Urinary bladder (tissue), 4 donors: ENCODE measurements around the gene SORCS2. TPM values are rescaled to one million over a fixed set of nuclear protein-coding genes. Genes with fewer than 3 reads are reported as not detected.

Source experiments
- DNase-seq: peaks from one replicate; pipeline ENCODE4 v3.0.0-alpha.2; 2015; ENCODE audit errors: extremely low spot score
- H3K27ac ChIP-seq: one replicate; pipeline ENCODE4 v1.5.1; 2013; ENCODE audit warnings: low read depth, mild to moderate bottlenecking, moderate library complexity
- H3K36me3 ChIP-seq: one replicate; pipeline ENCODE4 v1.6.1; 2013; ENCODE audit warnings: mild to moderate bottlenecking, moderate library complexity; ENCODE audit not compliant: insufficient read depth
- H3K4me1 ChIP-seq: one replicate; pipeline ENCODE4 v1.6.1; 2013; ENCODE audit warnings: mild to moderate bottlenecking, moderate library complexity; ENCODE audit not compliant: insufficient read depth
- H3K4me3 ChIP-seq: one replicate; pipeline ENCODE4 v1.5.1; 2013; ENCODE audit warnings: low read depth, low read length
- WGBS: extraction: QIAGEN DNeasy Blood & Tissue Kit; methylation state at CpG from one replicate; pipeline ENCODE4 v1.1.7; 2013; 5-methylcytosine and 5-hydroxymethylcytosine counted together
- polyA plus RNA-seq: library from polyadenylated mRNA; stranded (reverse); fragments of 200-250 nt; gene quantifications from one replicate; pipeline ENCODE4 v1.2.3, GENCODE V29; 2013
- total RNA-seq: library from RNA; depleted of rRNA; stranded (reverse); fragments of >200 nt; gene quantifications from one replicate; pipeline ENCODE4 v1.2.3, GENCODE V29; 2014
- donor health status: healthy with polysubstance abuse.
- donor health status: healthy.

SORCS2 gene
- total and polyA plus RNA-seq, 2 donors = 5.3 to 10.8 TPM

GRCh38 chr4:7618361-7618760 lies 426.0 kb downstream of the SORCS2 start:
- H3K27ac ChIP-seq = no peak overlapping the region
- no peak overlapping the region for H3K4me3 ChIP-seq
- no peaks in the 10 kb centered on the region for H3K36me3 ChIP-seq
- WGBS = 85% methylated on average over 9 of the region's 9 CpGs
- DNase-seq = no peak
- no peaks in the 10 kb centered on the region for H3K4me1 ChIP-seq

- no peaks in the 10 kb centered on the region for H3K4me1 ChIP-seq
- H3K4me3 ChIP-seq = no peak overlapping the region
- no peak for DNase-seq
- 80% methylated on average over 16 of the region's 16 CpGs for WGBS
- no peaks in the 10 kb centered on the region for H3K36me3 ChIP-seq
- no peak overlapping the region for H3K27ac ChIP-seq
These were observed 427.9 kb downstream of the SORCS2 start for GRCh38 chr4:7620086-7620813.

GRCh38 chr4:7620814-7621176 lies 428.5 kb downstream of the SORCS2 start:
- no peak for DNase-seq
- H3K4me3 ChIP-seq = no peak overlapping the region
- 85% methylated on average over 10 of the region's 10 CpGs for WGBS
- H3K4me1 ChIP-seq = no peaks in the 10 kb centered on the region
- H3K27ac ChIP-seq = no peak overlapping the region
- H3K36me3 ChIP-seq = no peaks in the 10 kb centered on the region

- Histone ChIP-seq H3K27ac (no peak overlapping the region), H3K36me3 (no peaks in the 10 kb centered on the region), H3K4me1 (no peaks in the 10 kb centered on the region), H3K4me3 (no peak overlapping the region)
- WGBS = 82% methylated on average over 11 of the region's 11 CpGs
- DNase-seq = no peak
These were observed 429.1 kb downstream of the SORCS2 start for GRCh38 chr4:7621252-7622035.

GRCh38 chr4:7622371-7622770 lies 430.0 kb downstream of the SORCS2 start:
- no peak for DNase-seq
- Histone ChIP-seq H3K27ac (no peak overlapping the region), H3K4me1 (no peaks in the 10 kb centered on the region), H3K36me3 (no peaks in the 10 kb centered on the region), H3K4me3 (no peak overlapping the region)
- WGBS = 92% methylated on average over 9 of the region's 9 CpGs

GRCh38 chr4:7623468-7623867 lies 431.1 kb downstream of the SORCS2 start:
- no peaks in the 10 kb centered on the region for H3K4me1 ChIP-seq
- DNase-seq = no peak
- WGBS = 89% methylated on average over 13 of the region's 13 CpGs
- H3K27ac ChIP-seq = no peak overlapping the region
- H3K4me3 ChIP-seq = no peak overlapping the region
- H3K36me3 ChIP-seq = no peaks in the 10 kb centered on the region

GRCh38 chr4:7624396-7624980 lies 432.1 kb downstream of the SORCS2 start:
- Histone ChIP-seq H3K27ac (no peak overlapping the region), H3K4me3 (no peak overlapping the region), H3K36me3 (no peaks in the 10 kb centered on the region), H3K4me1 (no peaks in the 10 kb centered on the region)
- no peak for DNase-seq
- 71% methylated on average over 11 of the region's 11 CpGs for WGBS

- no peak overlapping the region for H3K4me3 ChIP-seq
- DNase-seq = no peak
- H3K36me3 ChIP-seq = no peaks in the 10 kb centered on the region
- H3K4me1 ChIP-seq = no peaks in the 10 kb centered on the region
- H3K27ac ChIP-seq = no peak overlapping the region
- 38% methylated on average over 3 of the region's 3 CpGs for WGBS
These were observed 432.7 kb downstream of the SORCS2 start for GRCh38 chr4:7625071-7625470.

- no peaks in the 10 kb centered on the region for H3K36me3 ChIP-seq
- H3K4me1 ChIP-seq = no peaks in the 10 kb centered on the region
- no peak for DNase-seq
- no peak overlapping the region for H3K4me3 ChIP-seq
- 83% methylated on average over 7 of the region's 7 CpGs for WGBS
- no peak overlapping the region for H3K27ac ChIP-seq
These were observed 434.2 kb downstream of the SORCS2 start for GRCh38 chr4:7626531-7626930.

- WGBS = 93% methylated on average over 18 of the region's 18 CpGs
These were observed 435.2 kb downstream of the SORCS2 start for GRCh38 chr4:7627251-7628250.

GRCh38 chr4:7628432-7628831 lies 436.1 kb downstream of the SORCS2 start:
- Histone ChIP-seq H3K4me1 (no peaks in the 10 kb centered on the region), H3K4me3 (no peak overlapping the region), H3K36me3 (no peaks in the 10 kb centered on the region), H3K27ac (no peak overlapping the region)
- WGBS = 81% methylated on average over 10 of the region's 10 CpGs
- no peak for DNase-seq

More at GRCh38 chr4:7627251-7628250, 435.2 kb downstream of the SORCS2 start:
- no peak overlapping the region for H3K4me3 ChIP-seq
- DNase-seq = no peak
- H3K36me3 ChIP-seq = no peaks in the 10 kb centered on the region
- no peaks in the 10 kb centered on the region for H3K4me1 ChIP-seq
- H3K27ac ChIP-seq = no peak overlapping the region

- H3K4me3 ChIP-seq = no peak overlapping the region
- no peak for DNase-seq
- no peaks in the 10 kb centered on the region for H3K36me3 ChIP-seq
- no peak overlapping the region for H3K27ac ChIP-seq
- WGBS = 81% methylated on average over 13 of the region's 13 CpGs
- no peaks in the 10 kb centered on the region for H3K4me1 ChIP-seq
These were observed 437.3 kb downstream of the SORCS2 start for GRCh38 chr4:7629501-7630254.
